ENCODE measurements around the gene LGALS7B.

DNA sequence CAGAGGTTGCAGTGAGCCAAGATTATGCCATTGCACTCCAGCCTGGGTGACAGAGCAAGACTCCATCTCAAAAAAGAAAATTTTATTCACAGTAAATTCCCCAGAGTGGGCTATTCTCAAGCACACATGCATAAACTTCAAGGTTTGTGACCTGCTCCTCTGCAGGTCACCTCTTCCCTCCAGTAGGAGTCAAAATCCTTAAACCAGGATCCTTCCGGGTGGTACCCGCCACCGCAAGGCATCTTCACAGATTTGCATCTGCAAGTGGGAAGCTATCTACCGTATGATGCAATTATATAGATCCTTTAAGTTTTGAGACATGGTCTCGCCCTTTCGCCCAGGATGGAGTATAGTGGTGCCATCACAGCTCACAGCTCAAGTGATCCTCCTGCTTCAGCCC lies 45.6 kb downstream of the LGALS7B start:
- TF ChIP-seq PHF8 (conservative IDR thresholded peaks at IDR 0.05; ENCODE audit: low read depth, low read length) (no peak), RAD21 (IDR thresholded peaks at IDR 0.05 in 1 of 2, conservative IDR thresholded peaks at IDR 0.05 in 1 of 2; ENCODE audit: low read depth in 2 of 2, low read length in 2 of 2) (no peak), HDAC6 (IDR thresholded peaks at IDR 0.05; ENCODE audit: low read depth, low read length) (no peak)
